Breast epithelium (tissue), 4 donors: ENCODE measurements around the gene KLHL22. TPM values are rescaled to one million over a fixed set of nuclear protein-coding genes. Genes with fewer than 3 reads are reported as not detected.

Experiments
- DNase-seq, 2 donors: peaks; one replicate each; pipeline ENCODE4 v3.0.0-alpha.2; 2019; ENCODE audit warnings: low spot score in 2 of 2
- H3K27ac ChIP-seq, 2 donors: fragments of 200-600 bp; sonication (generic) in 1 of 2; one replicate each; pipeline ENCODE4 v1.5.1; 2016 to 2019; ENCODE audit warnings: mild to moderate bottlenecking in 1 of 2
- H3K27me3 ChIP-seq, 2 donors: fragments of 200-600 bp; sonication (generic) in 1 of 2; one replicate each; pipeline versions ENCODE4 v1.5.1 to v1.6.0; 2017 to 2019; ENCODE audit warnings: control low read depth in 1 of 2, mild to moderate bottlenecking in 1 of 2
- H3K36me3 ChIP-seq: fragments of 200-600 bp; one replicate; pipeline ENCODE4 v1.5.1; 2019
- H3K4me1 ChIP-seq, 2 donors: fragments of 200-600 bp; sonication (generic); one replicate each; pipeline ENCODE4 v1.5.1; 2016 to 2019; ENCODE audit warnings: control low read depth in 1 of 2
- H3K4me3 ChIP-seq, 3 donors: fragments of 200-600 bp; sonication (generic); 1 replicate in 2 of 3; 2 replicates in 1 of 3; pipeline ENCODE4 v1.5.1; 2016 to 2019; ENCODE audit warnings: mild to moderate bottlenecking in 3 of 3, moderate library complexity in 2 of 3
- H3K9me3 ChIP-seq, 2 donors: fragments of 200-600 bp; sonication (generic) in 1 of 2; one replicate each; pipeline ENCODE4 v1.5.1; 2016 to 2019; ENCODE audit warnings: control low read depth in 1 of 2
- CTCF ChIP-seq, 3 donors: fragments of 450-650 bp; IDR thresholded peaks; one replicate each; pipeline ENCODE4 v1.5.1; 2016 to 2017; ENCODE audit warnings: antibody characterized with exemption in 3 of 3, mild to moderate bottlenecking in 3 of 3, moderate library complexity in 3 of 3
- POLR2A ChIP-seq: fragments of 450-650 bp; IDR thresholded peaks from one replicate; pipeline ENCODE4 v1.6.1; 2016; ENCODE audit warnings: antibody characterized with exemption, mild to moderate bottlenecking, moderate library complexity
- POLR2AphosphoS5 ChIP-seq, 3 donors: sonication (generic); formaldehyde crosslinking; IDR thresholded peaks; one replicate each; pipeline ENCODE4 v1.6.1; 2017; ENCODE audit warnings: antibody characterized with exemption in 3 of 3
- intact Hi-C: fragments of 100-400 bp; cut with DNase I; formaldehyde crosslinking; loops from one replicate; pipeline ENCODE4 v1.15.1; 2023; ENCODE audit warnings: low total_unique reads
- total RNA-seq, 3 donors: library from RNA; depleted of rRNA; stranded (reverse); fragments of >200 nt; gene quantifications; one replicate each; pipeline ENCODE4 v1.1.0, GENCODE V29; 2016

Gene KLHL22
- total RNA-seq, 3 donors from 2014 or later = 28.5 to 38.0 (median 35.4) TPM

- Histone ChIP-seq H3K27ac (no peak overlapping the region), H3K4me3 (no peak overlapping the region), H3K36me3 (no peaks in the 10 kb centered on the region), H3K27me3 (no peaks in the 10 kb centered on the region), H3K4me1 (no peaks in the 10 kb centered on the region), H3K9me3 (no peaks in the 10 kb centered on the region)
- no peak for TF ChIP-seq POLR2A
- no peak for TF ChIP-seq CTCF (IDR thresholded peaks at IDR 0.05)
- no peak for TF ChIP-seq POLR2AphosphoS5 (IDR thresholded peaks at IDR 0.05)
- intact Hi-C loops = no loop called here
- DNase-seq = no peak
Measured at GRCh38 chr22:20446383-20446970, 49.1 kb downstream of the KLHL22 start.

GRCh38 chr22:20444325-20444724 is 51.3 kb downstream of the KLHL22 start:
- no peak for DNase-seq
- H3K27me3 ChIP-seq = no peaks in the 10 kb centered on the region
- intact Hi-C loops = no loop called here
- H3K27ac ChIP-seq = no peak overlapping the region
- no peak overlapping the region for H3K4me3 ChIP-seq
- TF ChIP-seq CTCF (IDR thresholded peaks at IDR 0.05) (no peak), POLR2AphosphoS5 (IDR thresholded peaks at IDR 0.05) (no peak), POLR2A (no peak)
- no peaks in the 10 kb centered on the region for H3K9me3 ChIP-seq
- no peaks in the 10 kb centered on the region for H3K4me1 ChIP-seq
- H3K36me3 ChIP-seq = no peaks in the 10 kb centered on the region

- Histone ChIP-seq H3K9me3 (no peaks in the 10 kb centered on the region), H3K36me3 (no peaks in the 10 kb centered on the region), H3K27me3 (no peaks in the 10 kb centered on the region), H3K27ac (no peak overlapping the region), H3K4me3 (no peak overlapping the region), H3K4me1 (no peaks in the 10 kb centered on the region)
- intact Hi-C loops = no loop called here
- no peak for TF ChIP-seq POLR2A
- TF ChIP-seq POLR2AphosphoS5 (IDR thresholded peaks at IDR 0.05) = no peak
- TF ChIP-seq CTCF (IDR thresholded peaks at IDR 0.05) = no peak
- no peak for DNase-seq
Measured at GRCh38 chr22:20442485-20443284, 52.9 kb downstream of the KLHL22 start.

GRCh38 chr22:20441631-20442484 is 53.7 kb downstream of the KLHL22 start:
- peak overlapping the region in 1 of 2 donors; percentile 25 for H3K27ac ChIP-seq
- TF ChIP-seq POLR2AphosphoS5 (IDR thresholded peaks at IDR 0.05) (no peak), POLR2A (no peak), CTCF (IDR thresholded peaks at IDR 0.05) (no peak)
- no peaks in the 10 kb centered on the region for H3K9me3 ChIP-seq
- H3K4me3 ChIP-seq = no peak overlapping the region
- intact Hi-C loops = no loop called here
- no peaks in the 10 kb centered on the region for H3K36me3 ChIP-seq
- H3K27me3 ChIP-seq = no peaks in the 10 kb centered on the region
- DNase-seq = no peak
- H3K4me1 ChIP-seq = no peaks in the 10 kb centered on the region
